ENCODE data around the gene PAK1. TPM values are rescaled to one million over a fixed set of nuclear protein-coding genes. Genes with fewer than 3 reads are reported as not detected.

The PAK1 gene
- total RNA-seq, 6 donors from 2014 or later = 14.9 to 49.2 (median 30.1) TPM

DNA sequence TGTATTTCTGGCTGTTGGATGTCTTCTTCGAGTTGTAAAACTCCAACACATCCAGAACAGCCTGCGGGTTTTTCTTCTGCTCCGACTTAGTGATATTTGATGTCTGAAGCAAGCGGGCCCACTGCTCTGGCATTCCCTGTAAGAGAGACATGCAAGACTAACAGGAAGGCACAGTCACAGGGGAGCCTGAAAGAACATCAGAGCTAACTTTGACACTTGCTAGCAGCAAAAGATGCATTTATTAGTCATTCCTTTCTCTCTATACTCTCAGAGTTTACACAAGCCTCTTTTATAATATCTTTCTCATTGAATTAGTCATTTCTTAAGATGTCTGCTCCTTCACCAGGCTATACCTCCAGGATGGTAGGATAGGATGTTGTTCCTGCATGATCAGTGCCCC is 94.6 kb downstream of the PAK1 start:
- DNase-seq (no peak), ATAC-seq (ENCODE audit: low FRiP score in 2 of 2) (no peak)
- Histone ChIP-seq H3K4me1 (peaks cover 0 to 8% (median 0%) of the 10 kb centered on the region in 4 donors), H3K27me3 (no peaks in the 10 kb centered on the region), H3K36me3 (peaks cover 0 to 8% (median 0%) of the 10 kb centered on the region in 4 donors), H3K4me3 (no peak overlapping the region), H3K27ac (no peak overlapping the region), H3K9me3 (no peaks in the 10 kb centered on the region)
- 92 to 93% methylated on average over 4 of the region's 4 CpGs for WGBS, 2 donors
- TF ChIP-seq CTCF (IDR thresholded peaks at IDR 0.05) (no peak), POLR2A (IDR thresholded peaks at IDR 0.05) (no peak), EP300 (IDR thresholded peaks at IDR 0.05) (no peak), POLR2AphosphoS5 (IDR thresholded peaks at IDR 0.05) (no peak)

GRCh38 chr11:77377734-77378133 is 96.2 kb downstream of the PAK1 start:
- Histone ChIP-seq H3K4me3 (no peak overlapping the region), H3K4me1 (peaks cover 0 to 8% (median 0%) of the 10 kb centered on the region in 4 donors), H3K9me3 (no peaks in the 10 kb centered on the region), H3K27me3 (no peaks in the 10 kb centered on the region), H3K36me3 (peaks cover 0 to 8% (median 0%) of the 10 kb centered on the region in 4 donors), H3K27ac (no peak overlapping the region)
- DNase-seq = no peak
- no peak for ATAC-seq (ENCODE audit: low FRiP score in 2 of 2)
- TF ChIP-seq POLR2A (IDR thresholded peaks at IDR 0.05) (no peak), POLR2AphosphoS5 (IDR thresholded peaks at IDR 0.05) (no peak), CTCF (IDR thresholded peaks at IDR 0.05) (no peak), EP300 (IDR thresholded peaks at IDR 0.05) (no peak)
- 60 to 67% methylated on average over 2 of the region's 2 CpGs for WGBS, 2 donors

DNA sequence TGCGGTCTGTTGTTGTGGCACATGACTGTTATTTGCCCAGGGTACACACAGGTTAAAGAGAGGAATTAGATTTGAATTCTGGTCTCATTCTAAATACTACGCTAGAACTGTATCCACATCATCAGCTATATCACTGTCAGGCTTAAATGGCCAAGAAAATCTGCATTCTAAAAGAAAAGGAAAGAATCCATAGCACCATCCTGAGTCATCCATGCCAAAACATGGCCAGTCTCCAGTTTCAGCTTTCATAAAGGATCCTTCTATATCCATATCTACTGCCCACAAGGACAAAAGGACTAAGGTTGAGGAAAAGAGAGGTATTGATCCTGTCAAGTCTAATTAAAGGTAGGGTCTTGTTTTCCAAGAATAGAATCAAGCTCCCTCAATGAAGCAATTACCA is 98.8 kb downstream of the PAK1 start:
- Histone ChIP-seq H3K27ac (no peak overlapping the region), H3K4me1 (no peaks in the 10 kb centered on the region), H3K27me3 (no peaks in the 10 kb centered on the region), H3K4me3 (no peak overlapping the region), H3K9me3 (no peaks in the 10 kb centered on the region), H3K36me3 (peaks cover 0 to 8% (median 0%) of the 10 kb centered on the region in 4 donors)
- 94 to 100% methylated on average over 2 of the region's 2 CpGs for WGBS, 2 donors
- TF ChIP-seq POLR2AphosphoS5 (IDR thresholded peaks at IDR 0.05) = no peak
- no peak for TF ChIP-seq POLR2A (IDR thresholded peaks at IDR 0.05)
- TF ChIP-seq CTCF (IDR thresholded peaks at IDR 0.05) = no peak
- no peak for TF ChIP-seq EP300 (IDR thresholded peaks at IDR 0.05)
- no peak for DNase-seq
- no peak for ATAC-seq (ENCODE audit: low FRiP score in 2 of 2)

DNA sequence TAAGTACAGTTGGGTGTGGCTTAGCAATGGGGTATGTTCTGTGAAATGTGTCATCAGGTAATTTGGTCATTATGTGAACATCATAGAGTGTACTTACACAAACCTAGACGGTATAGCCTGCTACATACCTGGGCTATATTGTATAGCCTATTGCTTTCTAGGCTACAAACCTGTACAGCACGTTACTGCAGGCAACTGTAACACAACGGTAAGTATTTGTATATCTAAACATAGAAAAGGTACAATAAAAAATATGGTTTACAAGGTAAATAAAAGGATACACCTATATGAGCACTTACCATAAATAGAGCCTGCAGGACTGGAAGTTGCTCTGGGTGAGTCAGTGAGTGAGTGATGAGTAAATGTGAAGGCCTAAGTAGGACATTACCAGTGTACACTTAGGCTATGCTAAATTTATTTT is 99.3 kb downstream of the PAK1 start:
- peaks cover 0 to 8% (median 0%) of the 10 kb centered on the region in 4 donors for H3K36me3 ChIP-seq
- TF ChIP-seq EP300 (IDR thresholded peaks at IDR 0.05) = no peak
- no peak for TF ChIP-seq CTCF (IDR thresholded peaks at IDR 0.05)
- no peak for TF ChIP-seq POLR2AphosphoS5 (IDR thresholded peaks at IDR 0.05)
- no peak for TF ChIP-seq POLR2A (IDR thresholded peaks at IDR 0.05)
- no peaks in the 10 kb centered on the region for H3K4me1 ChIP-seq
- H3K27me3 ChIP-seq = no peaks in the 10 kb centered on the region
- H3K27ac ChIP-seq = no peak overlapping the region
- no peak overlapping the region for H3K4me3 ChIP-seq
- ATAC-seq (ENCODE audit: low FRiP score in 2 of 2) (no peak), DNase-seq (no peak)
- no peaks in the 10 kb centered on the region for H3K9me3 ChIP-seq
- WGBS, 2 donors = 91 to 94% methylated on average over 3 of the region's 3 CpGs

DNA sequence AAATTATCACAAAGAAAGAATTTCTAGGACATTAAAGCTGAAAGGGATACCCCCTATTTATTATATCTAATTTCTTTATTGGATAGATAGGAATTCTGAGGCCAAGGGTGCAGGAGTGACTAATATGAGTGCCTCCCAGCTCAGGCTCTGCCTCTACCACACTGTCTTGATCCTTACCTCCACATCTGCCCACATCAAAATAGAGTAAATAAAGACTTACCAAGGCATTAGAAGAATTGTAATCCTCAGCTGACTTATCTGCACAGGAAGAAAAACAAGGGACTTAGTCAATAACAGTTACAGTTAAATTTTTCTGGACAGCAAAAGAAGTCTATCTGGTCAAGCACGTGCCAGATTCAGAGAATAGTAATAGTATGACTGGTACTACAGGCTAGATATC is 99.8 kb downstream of the PAK1 start:
- peaks cover 0 to 8% (median 0%) of the 10 kb centered on the region in 4 donors for H3K36me3 ChIP-seq
- ATAC-seq (ENCODE audit: low FRiP score in 2 of 2) = no peak
- WGBS, 2 donors = 91 to 100% methylated on average over 1 of the region's 1 CpG
- H3K4me3 ChIP-seq = no peak overlapping the region
- TF ChIP-seq POLR2A (IDR thresholded peaks at IDR 0.05) (no peak), CTCF (IDR thresholded peaks at IDR 0.05) (no peak), POLR2AphosphoS5 (IDR thresholded peaks at IDR 0.05) (no peak), EP300 (IDR thresholded peaks at IDR 0.05) (no peak)
- DNase-seq = no peak
- no peak overlapping the region for H3K27ac ChIP-seq
- no peaks in the 10 kb centered on the region for H3K9me3 ChIP-seq
- no peaks in the 10 kb centered on the region for H3K4me1 ChIP-seq
- no peaks in the 10 kb centered on the region for H3K27me3 ChIP-seq
